ENCODE data around the gene IKZF1. TPM values are rescaled to one million over a fixed set of nuclear protein-coding genes. Genes with fewer than 3 reads are reported as not detected.

IKZF1 gene
- total and polyA plus RNA-seq, 2 of the 13 experiments (the other 11 are each of a cell fraction or from before 2014, with no cell fraction given): not detected

DNA sequence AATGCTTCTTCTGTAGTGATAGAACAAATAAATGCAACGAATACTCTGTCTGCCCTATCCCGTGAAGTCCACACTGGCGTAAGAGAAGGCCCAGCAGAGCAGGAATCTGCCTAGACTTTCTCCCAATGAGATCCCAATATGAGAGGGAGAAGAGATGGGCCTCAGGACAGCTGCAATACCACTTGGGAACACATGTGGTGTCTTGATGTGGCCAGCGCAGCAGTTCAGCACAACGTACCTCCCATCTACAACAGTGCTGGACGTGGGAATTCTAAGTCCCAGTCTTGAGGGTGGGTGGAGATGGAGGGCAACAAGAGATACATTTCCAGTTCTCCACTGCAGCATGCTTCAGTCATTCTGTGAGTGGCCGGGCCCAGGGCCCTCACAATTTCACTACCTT lies 99.9 kb downstream of the IKZF1 start (continued):
- no peak for TF ChIP-seq CC2D1A (CRISPR knock-in tag; IDR thresholded peaks at IDR 0.05)
- TF ChIP-seq ZNF644 (CRISPR knock-in tag; IDR thresholded peaks at IDR 0.05; ENCODE audit: low read depth): no peak
- no peak for TF ChIP-seq ZBTB7B (CRISPR knock-in tag; IDR thresholded peaks at IDR 0.05)
- TF ChIP-seq ZNF12 (CRISPR knock-in tag; IDR thresholded peaks at IDR 0.05): no peak
- no peak for TF ChIP-seq MTA1 (CRISPR knock-in tag; IDR thresholded peaks at IDR 0.05; ENCODE audit: borderline replicate concordance)
- no peak for TF ChIP-seq GZF1 (CRISPR knock-in tag; IDR thresholded peaks at IDR 0.05)
- TF ChIP-seq, protein P1, sequence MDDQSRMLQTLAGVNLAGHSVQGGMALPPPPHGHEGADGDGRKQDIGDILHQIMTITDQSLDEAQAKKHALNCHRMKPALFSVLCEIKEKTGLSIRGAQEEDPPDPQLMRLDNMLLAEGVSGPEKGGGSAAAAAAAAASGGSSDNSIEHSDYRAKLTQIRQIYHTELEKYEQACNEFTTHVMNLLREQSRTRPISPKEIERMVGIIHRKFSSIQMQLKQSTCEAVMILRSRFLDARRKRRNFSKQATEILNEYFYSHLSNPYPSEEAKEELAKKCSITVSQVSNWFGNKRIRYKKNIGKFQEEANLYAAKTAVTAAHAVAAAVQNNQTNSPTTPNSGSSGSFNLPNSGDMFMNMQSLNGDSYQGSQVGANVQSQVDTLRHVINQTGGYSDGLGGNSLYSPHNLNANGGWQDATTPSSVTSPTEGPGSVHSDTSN (CRISPR knock-in tag; IDR thresholded peaks at IDR 0.05; ENCODE audit: borderline replicate concordance): no peak

DNA sequence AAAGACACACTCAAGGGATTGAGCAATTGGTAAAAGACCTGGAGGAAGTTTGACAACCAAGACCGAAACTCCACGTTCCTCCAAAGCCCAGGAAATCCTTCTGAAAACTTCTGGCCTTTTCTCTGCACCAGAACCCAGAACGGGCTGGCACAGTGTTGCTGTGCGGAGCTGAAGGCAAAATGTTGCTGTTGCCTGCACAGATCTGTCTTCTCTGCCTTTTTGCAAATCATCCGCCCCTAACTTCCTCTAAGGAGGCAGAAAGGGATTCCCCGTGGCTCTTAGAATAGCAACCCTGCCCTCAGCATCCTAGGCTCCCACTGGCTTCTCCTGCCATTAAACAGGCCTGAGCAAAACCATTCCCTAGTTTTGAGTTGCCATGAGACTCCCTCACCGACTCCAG lies 100.7 kb downstream of the IKZF1 start:
- no peak overlapping the region for H3K27ac ChIP-seq (ENCODE audit: extremely low read length, insufficient read depth, low read length)
- H3K4me3 ChIP-seq (replicated peaks in 1 of 3; ENCODE audit: insufficient read depth in 1 of 3, low read depth in 2 of 3, low read length in 3 of 3): no peak overlapping the region
- ATAC-seq: no peak
- no peaks in the 10 kb centered on the region for H3K9me3 ChIP-seq (ENCODE audit: low read length)
- H3K79me2 ChIP-seq (ENCODE audit: insufficient read depth, low read length): no peaks in the 10 kb centered on the region
- no peak for TF ChIP-seq JDP2 (CRISPR knock-in tag; IDR thresholded peaks at IDR 0.05; ENCODE audit: borderline replicate concordance)
- no peak for TF ChIP-seq ZFX (CRISPR knock-in tag; IDR thresholded peaks at IDR 0.05; ENCODE audit: low read depth)
- TF ChIP-seq ZNF331 (CRISPR knock-in tag; IDR thresholded peaks at IDR 0.05): no peak
- TF ChIP-seq ZFP36L1 (CRISPR knock-in tag; IDR thresholded peaks at IDR 0.05): no peak
- TF ChIP-seq, protein P2, sequence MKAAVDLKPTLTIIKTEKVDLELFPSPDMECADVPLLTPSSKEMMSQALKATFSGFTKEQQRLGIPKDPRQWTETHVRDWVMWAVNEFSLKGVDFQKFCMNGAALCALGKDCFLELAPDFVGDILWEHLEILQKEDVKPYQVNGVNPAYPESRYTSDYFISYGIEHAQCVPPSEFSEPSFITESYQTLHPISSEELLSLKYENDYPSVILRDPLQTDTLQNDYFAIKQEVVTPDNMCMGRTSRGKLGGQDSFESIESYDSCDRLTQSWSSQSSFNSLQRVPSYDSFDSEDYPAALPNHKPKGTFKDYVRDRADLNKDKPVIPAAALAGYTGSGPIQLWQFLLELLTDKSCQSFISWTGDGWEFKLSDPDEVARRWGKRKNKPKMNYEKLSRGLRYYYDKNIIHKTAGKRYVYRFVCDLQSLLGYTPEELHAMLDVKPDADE (CRISPR knock-in tag; IDR thresholded peaks at IDR 0.05): no peak
- no peak for TF ChIP-seq YY1 (IDR thresholded peaks at IDR 0.05; ENCODE audit: insufficient read depth, insufficient replicate concordance, low read depth, low read length)
- TF ChIP-seq MIXL1 (CRISPR knock-in tag; IDR thresholded peaks at IDR 0.05): no peak
- no peak for TF ChIP-seq ZNF891 (CRISPR knock-in tag; IDR thresholded peaks at IDR 0.05)
- TF ChIP-seq ZNF879 (CRISPR knock-in tag; IDR thresholded peaks at IDR 0.05): no peak
- TF ChIP-seq, protein P3, sequence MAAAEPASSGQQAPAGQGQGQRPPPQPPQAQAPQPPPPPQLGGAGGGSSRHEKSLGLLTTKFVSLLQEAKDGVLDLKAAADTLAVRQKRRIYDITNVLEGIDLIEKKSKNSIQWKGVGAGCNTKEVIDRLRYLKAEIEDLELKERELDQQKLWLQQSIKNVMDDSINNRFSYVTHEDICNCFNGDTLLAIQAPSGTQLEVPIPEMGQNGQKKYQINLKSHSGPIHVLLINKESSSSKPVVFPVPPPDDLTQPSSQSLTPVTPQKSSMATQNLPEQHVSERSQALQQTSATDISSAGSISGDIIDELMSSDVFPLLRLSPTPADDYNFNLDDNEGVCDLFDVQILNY (CRISPR knock-in tag; conservative IDR thresholded peaks at IDR 0.05): no peak
- TF ChIP-seq ZBTB7B (CRISPR knock-in tag; IDR thresholded peaks at IDR 0.05): no peak
- in situ Hi-C loops (cut with HindIII; ENCODE audit: extremely low pct_ligation_motif_present, low pct_unique_long_range_greater_than_20kb) (no loop called here), intact Hi-C loops (cut with micrococcal nuclease; ENCODE audit: unreplicated experiment) (no loop called here)
- H4K20me1 ChIP-seq (ENCODE audit: insufficient read depth, low read length): no peaks in the 10 kb centered on the region
- peaks cover 0 to 40% of the 10 kb centered on the region in 2 experiments; a peak in 2 of 5 replicates for H3K27me3 ChIP-seq (ENCODE audit: control insufficient read depth in 1 of 2, insufficient read depth in 2 of 2, low read length in 2 of 2)
- WGBS (ENCODE audit: low lambda C conversion rate): 21% methylated on average over 7 of the region's 7 CpGs
- no TSS peak for BruUV-seq (replicated peaks)
- no peak overlapping the region for H2AFZ ChIP-seq (ENCODE audit: low read length)
- DNase-seq (ENCODE audit: low spot score): no peak
- CTCF ChIA-PET (ENCODE audit: low intra/inter-chr PET ratio, low total read pairs): no interaction called here
- FAIRE-seq: no peak
- POLR2A ChIA-PET: no interaction called here
- no peaks in the 10 kb centered on the region for H3K36me3 ChIP-seq (replicated peaks in 1 of 2; ENCODE audit: control insufficient read depth in 1 of 2, insufficient read depth in 2 of 2, low read length in 2 of 2)
- H3K9ac ChIP-seq (ENCODE audit: insufficient read depth, low read depth, low read length): no peak overlapping the region
- H3K4me2 ChIP-seq (ENCODE audit: low read depth, low read length): no peak overlapping the region
- H3K4me1 ChIP-seq (ENCODE audit: insufficient read depth, low read length): no peaks in the 10 kb centered on the region
